Caco-2 (cell line): Measurements from ENCODE around the gene PID1. TPM values are rescaled to one million over a fixed set of nuclear protein-coding genes. Genes with fewer than 3 reads are reported as not detected.

Experiments used
- BruUV-seq: library from RNA; stranded (reverse); fragments of 400-500 nt; replicated peaks from 2 replicates; lab custom pipeline; 2021; lab: Mats Ljungman, UMichigan
- CTCF ChIA-PET: fragments of 300-600 bp; sonication (Branson Sonifier 250); formaldehyde crosslinking; loops from one replicate; lab custom pipeline; 2022; ENCODE audit warnings: antibody characterized with exemption; lab: Charles Lee
- POLR2A ChIA-PET: fragments of 300-600 bp; sonication (Branson Sonifier 250); formaldehyde crosslinking; loops from one replicate; lab custom pipeline; 2022; ENCODE audit warnings: antibody characterized with exemption; lab: Charles Lee
- DNase-seq, 2 experiments: peaks; one replicate each; pipeline versions ENCODE4 v3.0.0 to v3.0.0-alpha.2; 2020 to 2022
- H3K27me3 ChIP-seq: replicated peaks from 2 replicates; pipeline ENCODE4 v1.6.0; 2011; ENCODE audit warnings: low read length; ENCODE audit not compliant: control insufficient read depth, insufficient read depth
- H3K36me3 ChIP-seq: 2 replicates; pipeline ENCODE4 v1.5.1; 2011; ENCODE audit warnings: low read length; ENCODE audit not compliant: control insufficient read depth, insufficient read depth
- H3K4me1 ChIP-seq: fragments of 250-450 bp; sonication (Bioruptor Pico); 2 replicates; pipeline ENCODE4 v1.5.1; 2020; ENCODE audit warnings: mild to moderate bottlenecking
- H3K4me3 ChIP-seq: 2 replicates; pipeline ENCODE4 v1.5.1; 2011; ENCODE audit warnings: low read depth, mild to moderate bottlenecking, control low read depth, low read length
- H3K9me3 ChIP-seq: fragments of 250-450 bp; sonication (Bioruptor Pico); 2 replicates; pipeline ENCODE4 v1.5.1; 2020; ENCODE audit warnings: mild to moderate bottlenecking, moderate library complexity
- H3K27ac Mint-ChIP-seq: one replicate; pipeline ENCODE4 v1.8.0; 2022; ENCODE audit warnings: mixed read lengths; ENCODE audit not compliant: unreplicated experiment
- H3K27me3 Mint-ChIP-seq: one replicate; pipeline ENCODE4 v1.8.0; 2022; ENCODE audit warnings: mixed read lengths; ENCODE audit not compliant: insufficient read depth, unreplicated experiment
- H3K36me3 Mint-ChIP-seq: one replicate; pipeline ENCODE4 v1.8.0; 2022; ENCODE audit warnings: mild to moderate bottlenecking, mixed read lengths; ENCODE audit not compliant: insufficient read depth, unreplicated experiment
- H3K4me1 Mint-ChIP-seq: one replicate; pipeline ENCODE4 v1.8.0; 2022; ENCODE audit warnings: low read depth, mixed read lengths; ENCODE audit not compliant: unreplicated experiment
- H3K4me3 Mint-ChIP-seq: one replicate; pipeline ENCODE4 v1.8.0; 2022; ENCODE audit warnings: mild to moderate bottlenecking, moderate library complexity, mixed read lengths; ENCODE audit not compliant: unreplicated experiment
- H3K9me3 Mint-ChIP-seq: one replicate; pipeline ENCODE4 v1.8.0; 2022; ENCODE audit warnings: mixed read lengths; ENCODE audit not compliant: unreplicated experiment
- intact Hi-C: fragments of 100-400 bp; cut with micrococcal nuclease; formaldehyde crosslinking; loops from one replicate; pipeline ENCODE4 v1.10.0; 2022; ENCODE audit not compliant: unreplicated experiment
- total RNA-seq: library from RNA; stranded (reverse); gene quantifications from 2 replicates; pipeline ENCODE4 v1.2.3, GENCODE V29; 2022
- TF ChIP-seq, protein P1 (sequence below), 2 experiments: fragments of 200-600 bp in 1 of 2; IDR thresholded peaks; 1 replicate in 1 of 2; 2 replicates in 1 of 2; pipeline versions ENCODE4 v1.5.1 to v1.8.0; 2011 to 2022; ENCODE audit warnings: antibody characterized with exemption in 1 of 2, control low read depth in 1 of 2, inconsistent platforms in 1 of 2, low read depth in 1 of 2, low read length in 1 of 2, mild to moderate bottlenecking in 1 of 2, moderate library complexity in 1 of 2; ENCODE audit not compliant: insufficient read depth in 1 of 2, severe bottlenecking in 1 of 2, unreplicated experiment in 1 of 2

Gene PID1
- total RNA-seq, 1 experiment from 2014 or later, result 9.8 TPM

DNA sequence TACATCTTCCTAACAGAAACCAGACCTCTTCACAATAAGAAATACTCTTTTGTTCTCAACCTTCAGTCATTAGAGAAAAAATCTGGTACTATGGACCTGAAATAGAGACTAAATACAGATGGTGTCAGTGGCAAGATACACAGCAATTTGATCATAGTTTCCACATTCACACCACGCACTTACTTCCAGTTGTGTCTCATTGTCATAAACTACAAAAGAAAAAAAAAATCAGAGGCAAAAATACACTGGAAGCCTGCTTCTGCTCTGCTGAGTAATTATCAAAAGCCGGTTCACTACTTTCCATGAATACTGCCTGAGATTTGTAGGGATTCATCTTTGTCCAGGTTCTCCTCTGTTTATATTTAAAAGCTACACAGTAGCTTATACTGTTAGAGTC, 182.6 kb downstream of the PID1 start:
- H3K4me1 Mint-ChIP-seq, result peaks cover 21% of the 10 kb centered on the region
- TF ChIP-seq, protein P1, sequence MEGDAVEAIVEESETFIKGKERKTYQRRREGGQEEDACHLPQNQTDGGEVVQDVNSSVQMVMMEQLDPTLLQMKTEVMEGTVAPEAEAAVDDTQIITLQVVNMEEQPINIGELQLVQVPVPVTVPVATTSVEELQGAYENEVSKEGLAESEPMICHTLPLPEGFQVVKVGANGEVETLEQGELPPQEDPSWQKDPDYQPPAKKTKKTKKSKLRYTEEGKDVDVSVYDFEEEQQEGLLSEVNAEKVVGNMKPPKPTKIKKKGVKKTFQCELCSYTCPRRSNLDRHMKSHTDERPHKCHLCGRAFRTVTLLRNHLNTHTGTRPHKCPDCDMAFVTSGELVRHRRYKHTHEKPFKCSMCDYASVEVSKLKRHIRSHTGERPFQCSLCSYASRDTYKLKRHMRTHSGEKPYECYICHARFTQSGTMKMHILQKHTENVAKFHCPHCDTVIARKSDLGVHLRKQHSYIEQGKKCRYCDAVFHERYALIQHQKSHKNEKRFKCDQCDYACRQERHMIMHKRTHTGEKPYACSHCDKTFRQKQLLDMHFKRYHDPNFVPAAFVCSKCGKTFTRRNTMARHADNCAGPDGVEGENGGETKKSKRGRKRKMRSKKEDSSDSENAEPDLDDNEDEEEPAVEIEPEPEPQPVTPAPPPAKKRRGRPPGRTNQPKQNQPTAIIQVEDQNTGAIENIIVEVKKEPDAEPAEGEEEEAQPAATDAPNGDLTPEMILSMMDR (IDR thresholded peaks at IDR 0.05; ENCODE audit: insufficient read depth in 1 of 2, low read depth in 1 of 2, low read length in 1 of 2, severe bottlenecking in 1 of 2, unreplicated experiment in 1 of 2), result no peak
- no TSS peak for BruUV-seq
- H3K36me3 Mint-ChIP-seq, result no peaks in the 10 kb centered on the region
- ChIA-PET POLR2A (no interaction called here), CTCF (no interaction called here)
- H3K9me3 Mint-ChIP-seq, result no peaks in the 10 kb centered on the region
- intact Hi-C loops, result no loop called here
- H3K4me3 Mint-ChIP-seq, result peak overlapping the region; percentile 60
- Histone ChIP-seq H3K4me3 (no peak overlapping the region), H3K27me3 (no peaks in the 10 kb centered on the region), H3K9me3 (no peaks in the 10 kb centered on the region), H3K36me3 (no peaks in the 10 kb centered on the region), H3K4me1 (peaks cover 22% of the 10 kb centered on the region)
- DNase-seq, result no peak
- H3K27ac Mint-ChIP-seq, result peak overlapping the region; percentile 80
- H3K27me3 Mint-ChIP-seq, result no peaks in the 10 kb centered on the region

DNA sequence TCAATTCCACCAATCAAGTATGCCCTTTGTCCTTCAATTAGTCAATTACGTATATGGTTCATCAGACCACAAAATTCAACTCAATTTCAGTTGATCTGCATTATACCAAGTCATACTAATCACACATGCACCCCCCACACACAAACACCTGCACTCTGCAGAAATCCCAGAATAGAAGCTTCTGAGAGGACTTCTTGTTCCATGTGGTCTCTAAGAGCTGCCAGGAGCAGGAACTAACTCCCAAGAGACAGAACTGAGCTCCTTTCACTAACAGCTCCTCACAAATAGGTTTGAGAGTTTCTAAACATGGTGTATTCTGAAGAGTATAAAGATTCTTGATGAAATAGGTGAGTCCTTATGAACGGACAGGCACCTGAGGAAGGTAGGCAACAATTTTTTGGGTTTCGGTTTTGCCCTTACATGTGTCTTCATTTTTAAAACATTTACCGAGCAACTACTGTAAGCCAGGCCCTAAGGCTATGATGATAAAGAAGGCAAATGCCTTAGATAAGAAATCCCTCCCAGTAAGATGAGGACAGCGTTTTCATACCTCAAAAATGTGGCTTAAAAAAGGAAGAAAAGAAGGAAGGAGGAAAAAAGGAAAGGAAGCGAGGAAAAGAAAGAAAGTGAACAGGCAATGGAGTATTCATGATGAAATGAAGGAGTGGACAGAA, 183.1 kb downstream of the PID1 start:
- DNase-seq, result peak in 1 of 2 experiments; percentile 7
- intact Hi-C loops, result no loop called here
- Histone ChIP-seq H3K9me3 (no peaks in the 10 kb centered on the region), H3K4me3 (no peak overlapping the region), H3K36me3 (no peaks in the 10 kb centered on the region), H3K4me1 (peaks cover 22% of the 10 kb centered on the region), H3K27me3 (no peaks in the 10 kb centered on the region)
- Mint-ChIP-seq H3K36me3 (no peaks in the 10 kb centered on the region), H3K4me1 (peaks cover 21% of the 10 kb centered on the region), H3K9me3 (no peaks in the 10 kb centered on the region), H3K4me3 (peak overlapping the region; percentile 60), H3K27me3 (no peaks in the 10 kb centered on the region), H3K27ac (peak overlapping the region; percentile 80)
- POLR2A ChIA-PET, result no interaction called here
- TF ChIP-seq, protein P1 (IDR thresholded peaks at IDR 0.05; ENCODE audit: insufficient read depth in 1 of 2, low read depth in 1 of 2, low read length in 1 of 2, severe bottlenecking in 1 of 2, unreplicated experiment in 1 of 2), result no peak
- BruUV-seq, result no TSS peak
- CTCF ChIA-PET, result no interaction called here

DNA sequence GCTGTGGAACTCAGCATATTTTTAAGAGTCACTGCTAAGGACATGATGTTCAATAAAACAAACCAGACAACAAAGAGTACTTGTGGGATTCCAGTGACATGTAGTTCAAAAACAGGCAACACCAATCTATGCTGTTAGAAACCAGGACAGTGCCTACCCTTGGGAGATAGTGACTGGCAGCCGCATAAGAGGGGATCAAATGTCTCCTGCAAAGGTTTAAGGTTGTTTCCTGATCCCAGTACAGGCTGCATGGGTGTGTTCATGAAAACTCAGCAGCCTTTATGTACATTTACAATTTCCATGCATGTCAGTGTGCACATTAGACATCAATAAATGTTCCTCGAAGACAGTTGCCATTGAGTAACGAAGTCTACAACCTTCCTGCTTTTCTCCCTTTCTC, 183.8 kb downstream of the PID1 start:
- Histone ChIP-seq H3K4me3 (no peak overlapping the region), H3K4me1 (peaks cover 22% of the 10 kb centered on the region), H3K9me3 (no peaks in the 10 kb centered on the region), H3K27me3 (no peaks in the 10 kb centered on the region), H3K36me3 (no peaks in the 10 kb centered on the region)
- H3K4me3 Mint-ChIP-seq, result no peak overlapping the region
- no peaks in the 10 kb centered on the region for H3K36me3 Mint-ChIP-seq
- POLR2A ChIA-PET, result no interaction called here
- no peaks in the 10 kb centered on the region for H3K27me3 Mint-ChIP-seq
- BruUV-seq, result no TSS peak
- CTCF ChIA-PET, result no interaction called here
- DNase-seq, result no peak
- peaks cover 21% of the 10 kb centered on the region for H3K4me1 Mint-ChIP-seq
- TF ChIP-seq, protein P1 (IDR thresholded peaks at IDR 0.05; ENCODE audit: insufficient read depth in 1 of 2, low read depth in 1 of 2, low read length in 1 of 2, severe bottlenecking in 1 of 2, unreplicated experiment in 1 of 2), result no peak
- no peaks in the 10 kb centered on the region for H3K9me3 Mint-ChIP-seq
- no peak overlapping the region for H3K27ac Mint-ChIP-seq
- intact Hi-C loops, result no loop called here
